PC-9 (cell line): Measurements from ENCODE around the gene SECTM1. TPM values are rescaled to one million over a fixed set of nuclear protein-coding genes. Genes with fewer than 3 reads are reported as not detected.
"Not testable (repeated sequence)": the region's sequence is repeated elsewhere in the genome, so short reads cannot be mapped to it uniquely, and the experiment has no call there.

Experiments used
- BruUV-seq: library from RNA; stranded (reverse); fragments of 400-500 nt; replicated peaks from 2 replicates; lab custom pipeline; 2021; lab: Mats Ljungman, UMichigan
- CTCF ChIA-PET: fragments of 300-600 bp; sonication (Branson Sonifier 250); formaldehyde crosslinking; loops from one replicate; lab custom pipeline; 2022; ENCODE audit warnings: antibody characterized with exemption; lab: Charles Lee
- POLR2A ChIA-PET: fragments of 300-600 bp; sonication (Branson Sonifier 250); formaldehyde crosslinking; loops from one replicate; lab custom pipeline; 2022; ENCODE audit warnings: antibody characterized with exemption; ENCODE audit not compliant: unreplicated experiment; lab: Charles Lee
- DNase-seq, 2 experiments: peaks; one replicate each; pipeline versions ENCODE4 v3.0.0 to v3.0.0-alpha.2; 2015 to 2022; ENCODE audit warnings: mixed read lengths in 1 of 2
- H2AFZ ChIP-seq: fragments of 200-600 bp; sonication (generic); 2 replicates; pipeline ENCODE4 v1.8.1; 2017; ENCODE audit warnings: antibody characterized with exemption
- H3F3A ChIP-seq: fragments of 200-600 bp; sonication (generic); 2 replicates; pipeline ENCODE4 v1.8.1; 2017; ENCODE audit warnings: antibody characterized with exemption, mild to moderate bottlenecking, low read depth; ENCODE audit not compliant: insufficient read depth
- H3K27ac ChIP-seq: fragments of 200-600 bp; sonication (generic); 2 replicates; pipeline ENCODE4 v1.6.1; 2016; ENCODE audit warnings: mixed run types
- H3K27me3 ChIP-seq: fragments of 200-600 bp; sonication (generic); 2 replicates; pipeline ENCODE4 v1.6.1; 2016; ENCODE audit warnings: low read depth, mixed run types; ENCODE audit not compliant: insufficient read depth
- H3K36me3 ChIP-seq: fragments of 200-600 bp; sonication (generic); 2 replicates; pipeline ENCODE4 v1.6.1; 2016; ENCODE audit warnings: low read depth, mixed run types
- H3K4me1 ChIP-seq: fragments of 200-600 bp; sonication (generic); replicated peaks from 2 replicates; pipeline ENCODE4 v1.6.1; 2016; ENCODE audit warnings: mixed run types; ENCODE audit not compliant: insufficient read depth
- H3K4me2 ChIP-seq: fragments of 200-600 bp; sonication (generic); 2 replicates; pipeline ENCODE4 v1.6.1; 2017; ENCODE audit warnings: mixed run types
- H3K4me3 ChIP-seq: fragments of 200-600 bp; sonication (generic); 2 replicates; pipeline ENCODE4 v1.6.1; 2016; ENCODE audit warnings: mixed run types
- H3K79me2 ChIP-seq: fragments of 200-600 bp; sonication (generic); 2 replicates; pipeline ENCODE4 v1.6.1; 2017; ENCODE audit warnings: low read depth, mixed run types
- H3K9me2 ChIP-seq: fragments of 200-600 bp; sonication (generic); 2 replicates; pipeline ENCODE4 v1.8.1; 2017; ENCODE audit warnings: mild to moderate bottlenecking; ENCODE audit not compliant: insufficient read depth
- H3K9me3 ChIP-seq: fragments of 200-600 bp; sonication (generic); 2 replicates; pipeline ENCODE4 v1.8.1; 2016; ENCODE audit warnings: low read depth; ENCODE audit not compliant: insufficient read depth
- H4K20me1 ChIP-seq: fragments of 200-600 bp; sonication (generic); 2 replicates; pipeline ENCODE4 v1.8.1; 2017; ENCODE audit not compliant: insufficient read depth
- CTCF ChIP-seq: fragments of 200-600 bp; sonication (generic); conservative IDR thresholded peaks from 2 replicates; pipeline ENCODE4 v1.6.1; 2017; ENCODE audit warnings: mixed run types, antibody characterized with exemption, mild to moderate bottlenecking, moderate library complexity
- EZH2 ChIP-seq: fragments of 200-600 bp; sonication (generic); IDR thresholded peaks from 2 replicates; pipeline ENCODE4 v1.8.0; 2017; ENCODE audit warnings: antibody characterized with exemption, low read depth
- intact Hi-C: fragments of 100-400 bp; cut with micrococcal nuclease; formaldehyde crosslinking; loops from one replicate; pipeline ENCODE4 v1.10.0; 2022; ENCODE audit not compliant: unreplicated experiment
- total RNA-seq: library from RNA; stranded (reverse); gene quantifications from 2 replicates; pipeline ENCODE4 v1.2.3, GENCODE V29; 2021

SECTM1 gene
- total RNA-seq, 1 experiment from 2014 or later: 3.6 TPM

- Histone ChIP-seq H3K36me3 (no peaks in the 10 kb centered on the region), H2AFZ (no peak overlapping the region), H3K4me2 (no peak overlapping the region), H3K79me2 (no peaks in the 10 kb centered on the region), H3K27me3 (peaks cover 3% of the 10 kb centered on the region; the same call in 1 of the 2 replicates), H3K4me3 (no peak overlapping the region), H3K9me2 (no peaks in the 10 kb centered on the region), H4K20me1 (no peaks in the 10 kb centered on the region), H3K4me1 (no peaks in the 10 kb centered on the region), H3K27ac (no peak overlapping the region), H3F3A (no peaks in the 10 kb centered on the region), H3K9me3 (no peaks in the 10 kb centered on the region)
- no TSS peak for BruUV-seq
- CTCF ChIA-PET: no interaction called here
- POLR2A ChIA-PET: no interaction called here
- intact Hi-C loops: no loop called here
- no peak for TF ChIP-seq CTCF
- no peak for TF ChIP-seq EZH2
- DNase-seq: no peak
These were observed 40.4 kb upstream of the SECTM1 start for GRCh38 chr17:82373731-82374625.

GRCh38 chr17:82373072-82373452, 39.5 kb upstream of the SECTM1 start:
- H2AFZ ChIP-seq, H4K20me1 ChIP-seq, H3K79me2 ChIP-seq, H3K9me3 ChIP-seq, H3K9me2 ChIP-seq, H3K36me3 ChIP-seq, H3K4me2 ChIP-seq, H3K27ac ChIP-seq, H3K27me3 ChIP-seq, intact Hi-C loops, DNase-seq, H3K4me1 ChIP-seq, H3K4me3 ChIP-seq, H3F3A ChIP-seq, BruUV-seq: not testable (repeated sequence)
- ChIA-PET CTCF (interaction anchor here (0.6 kb wide), 1 partner anchor 151 kb away, joined by 3 read pairs; no protein-coding TSS in a partner anchor), POLR2A (interaction anchor here (0.6 kb wide), 1 partner anchor 191 kb away, joined by 4 read pairs; no protein-coding TSS in a partner anchor)

GRCh38 chr17:82372249-82373071, 38.9 kb upstream of the SECTM1 start:
- ChIA-PET POLR2A (interaction anchor here (0.6 kb wide), 1 partner anchor 191 kb away, joined by 4 read pairs; no protein-coding TSS in a partner anchor), CTCF (interaction anchor here (0.6 kb wide), 1 partner anchor 151 kb away, joined by 3 read pairs; no protein-coding TSS in a partner anchor)

More at GRCh38 chr17:82372249-82373071, 38.9 kb upstream of the SECTM1 start:
- intact Hi-C loops: no loop called here
- H3K4me1 ChIP-seq: no peaks in the 10 kb centered on the region
- no peak overlapping the region for H3K4me2 ChIP-seq
- no peaks in the 10 kb centered on the region for H3K9me2 ChIP-seq
- H3K36me3 ChIP-seq: no peaks in the 10 kb centered on the region
- no peaks in the 10 kb centered on the region for H4K20me1 ChIP-seq
- no TSS peak for BruUV-seq
- H3K27me3 ChIP-seq: no peaks in the 10 kb centered on the region
- no peak for DNase-seq
- no peak for TF ChIP-seq EZH2
- no peak for TF ChIP-seq CTCF
- no peaks in the 10 kb centered on the region for H3K9me3 ChIP-seq
- no peak overlapping the region for H2AFZ ChIP-seq
- H3F3A ChIP-seq: no peaks in the 10 kb centered on the region
- H3K79me2 ChIP-seq: no peaks in the 10 kb centered on the region
- no peak overlapping the region for H3K27ac ChIP-seq
- no peak overlapping the region for H3K4me3 ChIP-seq
